MV-4-11 (cell line): ENCODE measurements around the gene TMPRSS13.

ENCODE experiments used
- DNase-seq: peaks from one replicate; lab custom pipeline; 2025; lab: John Stamatoyannopoulos, UW

TMPRSS13 gene

DNA sequence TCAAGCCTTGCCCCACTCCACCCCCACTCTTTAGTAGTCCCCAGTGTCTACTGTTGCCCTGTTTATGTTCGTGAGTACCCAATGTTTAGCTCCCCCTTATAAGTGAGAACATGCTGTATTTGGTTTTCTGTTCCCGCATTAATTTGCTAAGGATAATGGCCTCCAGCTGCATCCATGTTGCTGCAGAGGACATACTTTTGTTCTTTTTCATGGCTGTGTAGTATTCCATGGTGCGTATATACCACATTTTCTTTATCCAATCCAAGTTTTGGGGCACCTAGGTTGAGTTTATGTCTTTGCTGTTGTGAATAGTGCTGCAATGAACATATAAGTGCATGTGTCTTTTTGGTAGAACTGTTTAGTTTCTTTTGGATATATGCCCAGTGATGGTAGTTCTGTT is 36.6 kb downstream of the TMPRSS13 start:
- no peak for DNase-seq

DNA sequence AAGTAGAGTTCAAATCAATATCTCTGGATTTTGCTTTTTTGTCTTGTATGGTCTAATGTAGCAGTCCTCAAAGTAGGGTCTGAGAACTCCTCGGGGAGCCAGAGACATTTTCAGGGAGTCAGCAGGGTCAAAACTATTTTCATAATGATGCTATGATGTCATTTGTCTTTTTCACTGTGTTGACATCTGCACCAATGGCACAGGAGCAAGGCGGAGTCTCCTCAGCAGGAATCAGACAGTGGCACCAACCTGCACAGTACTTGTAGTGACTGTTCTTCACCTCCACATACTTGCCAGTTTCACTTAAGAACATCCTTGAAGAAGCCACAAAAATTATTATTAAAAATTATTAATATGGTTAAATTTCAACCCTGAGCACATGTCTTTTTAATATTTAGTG is 37.8 kb downstream of the TMPRSS13 start:
- no peak for DNase-seq

DNA sequence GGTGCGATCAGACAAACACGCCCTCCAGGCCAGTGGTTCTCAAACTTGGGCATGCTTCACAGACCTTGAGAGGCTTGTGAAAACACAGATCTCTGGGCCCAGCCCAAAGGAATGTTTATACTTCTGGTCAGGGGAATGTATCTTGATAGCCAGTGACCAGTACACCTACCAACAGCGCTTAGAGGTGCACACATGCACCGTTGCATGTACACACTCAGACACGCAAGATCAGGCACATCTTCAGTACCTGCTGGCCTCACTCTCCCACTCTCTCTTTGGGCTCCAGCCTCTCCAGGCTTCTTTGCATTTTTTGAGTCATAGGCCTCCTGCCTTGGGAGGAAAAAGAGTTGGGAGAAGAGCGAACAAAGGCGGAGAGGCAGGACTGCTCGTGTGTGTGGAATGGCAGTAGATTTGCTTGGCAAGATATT is 41.0 kb downstream of the TMPRSS13 start:
- DNase-seq = no peak

DNA sequence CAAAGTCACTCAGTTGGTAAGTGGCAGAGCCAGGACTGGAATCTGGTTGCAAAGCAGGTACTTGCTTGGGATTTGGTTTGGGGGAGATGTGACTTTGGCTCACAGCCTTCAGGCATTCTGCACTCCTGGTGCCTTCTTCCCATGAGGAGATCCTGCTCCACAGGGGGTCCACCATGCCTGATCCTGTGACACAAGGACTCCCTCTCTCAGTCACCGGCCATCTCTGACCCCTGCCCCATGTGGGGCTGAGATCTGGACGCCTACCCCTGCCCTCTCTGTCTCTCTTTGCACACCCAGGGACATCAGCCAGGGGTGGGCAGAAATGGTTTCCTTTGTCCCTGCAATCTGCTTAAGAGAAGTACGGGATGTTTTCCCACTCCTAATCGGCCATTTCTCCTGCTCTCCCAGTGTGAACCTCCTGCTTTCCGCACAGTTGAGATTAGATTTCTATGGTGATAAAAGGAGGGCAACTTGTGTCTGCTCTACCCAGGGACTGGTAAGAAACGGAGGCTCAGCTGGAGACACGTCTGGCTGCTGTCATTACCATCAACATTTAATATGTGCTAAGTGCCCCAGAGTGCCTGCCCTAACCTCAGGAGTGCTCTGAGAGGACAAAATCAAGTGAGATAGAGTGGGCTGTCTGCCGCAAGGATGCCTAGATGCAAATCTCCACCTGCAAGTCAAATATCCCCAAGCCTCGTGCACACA is 41.6 kb downstream of the TMPRSS13 start:
- DNase-seq = no peak

DNA sequence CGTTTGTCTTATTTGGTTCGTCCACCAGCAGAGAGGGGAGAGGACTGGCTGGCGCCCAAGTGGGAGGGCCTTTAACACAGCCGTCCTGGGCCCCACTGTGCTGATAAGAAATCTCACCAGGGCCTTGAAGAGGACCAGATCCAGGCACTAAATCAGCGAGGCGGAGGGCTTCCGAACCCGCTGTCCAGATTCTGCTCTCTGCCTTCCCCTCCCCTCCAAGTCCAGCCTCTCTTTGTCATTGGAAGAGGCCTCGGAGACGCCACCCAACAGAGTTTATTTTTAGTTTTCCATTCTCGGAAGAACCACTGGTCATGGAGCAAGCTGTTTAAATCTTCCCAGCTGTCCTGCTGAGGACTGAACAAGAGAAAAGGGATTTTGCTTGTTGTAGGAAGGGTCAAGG is 43.4 kb downstream of the TMPRSS13 start:
- DNase-seq = no peak

DNA sequence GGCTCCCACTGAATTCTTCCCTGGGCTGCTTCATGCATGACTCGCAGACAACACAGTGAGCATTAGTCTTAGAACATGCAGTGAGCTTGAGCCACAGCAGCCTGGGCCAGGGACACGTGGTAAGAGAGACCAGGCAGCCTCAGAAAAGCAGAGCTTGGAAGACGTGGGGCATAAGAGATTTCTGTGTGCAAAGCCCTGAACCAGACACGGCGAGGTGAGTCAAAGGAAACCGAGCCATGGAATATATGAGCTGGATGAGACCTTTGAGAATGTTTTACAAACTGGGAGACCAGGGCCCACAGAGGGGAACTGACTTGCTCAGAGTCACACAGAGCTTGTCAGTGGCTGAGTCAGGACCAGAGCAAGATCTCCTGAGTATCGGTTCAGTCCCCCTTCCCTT is 44.2 kb downstream of the TMPRSS13 start:
- no peak for DNase-seq

DNA sequence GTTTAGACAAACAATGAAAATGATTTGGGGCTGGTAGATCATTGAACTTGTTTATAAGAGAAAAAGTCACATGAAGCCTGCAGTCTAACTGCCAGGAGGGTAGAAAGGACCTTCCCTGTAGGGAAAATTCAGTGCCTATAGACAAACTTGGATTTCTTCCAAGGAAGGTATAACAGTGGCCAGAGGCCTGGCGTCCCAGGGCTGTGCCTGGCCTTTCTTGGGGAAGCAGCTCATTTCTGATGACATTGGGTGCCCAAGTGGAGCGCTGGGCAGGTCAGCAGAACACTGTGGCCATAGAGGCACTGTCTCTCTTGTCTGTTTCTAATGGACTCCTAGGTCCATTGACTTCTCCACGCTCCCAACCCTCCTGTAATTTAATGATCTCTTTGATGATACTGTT is 46.1 kb downstream of the TMPRSS13 start:
- no peak for DNase-seq

DNA sequence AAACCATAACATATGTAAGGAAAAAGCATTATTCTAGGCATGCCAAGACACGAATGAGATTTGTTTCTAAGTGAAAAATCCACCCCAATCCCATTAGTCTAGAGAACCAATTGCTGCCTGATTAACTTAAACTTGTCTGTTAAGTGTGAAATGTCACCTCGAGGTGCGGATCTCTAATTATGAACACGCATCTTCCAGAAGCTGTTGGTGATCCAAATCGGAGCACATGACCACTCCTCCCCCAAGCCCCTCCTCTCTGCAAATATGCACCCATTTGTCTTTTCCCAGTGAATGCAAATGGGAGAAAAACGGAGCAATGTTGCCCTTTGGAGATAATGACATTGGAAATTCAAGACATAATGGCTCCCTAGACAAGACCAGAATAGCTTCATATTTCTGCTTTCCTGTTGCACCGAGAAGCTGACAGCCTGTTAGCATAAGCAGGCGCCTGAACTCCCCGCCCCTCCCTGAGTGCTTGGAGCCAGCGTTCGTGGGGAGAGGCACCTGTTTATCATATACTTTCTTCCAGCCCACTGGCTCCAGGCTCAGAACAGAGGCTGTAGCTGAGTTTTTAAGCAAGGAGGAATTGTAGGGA is 46.8 kb downstream of the TMPRSS13 start:
- DNase-seq = no peak

DNA sequence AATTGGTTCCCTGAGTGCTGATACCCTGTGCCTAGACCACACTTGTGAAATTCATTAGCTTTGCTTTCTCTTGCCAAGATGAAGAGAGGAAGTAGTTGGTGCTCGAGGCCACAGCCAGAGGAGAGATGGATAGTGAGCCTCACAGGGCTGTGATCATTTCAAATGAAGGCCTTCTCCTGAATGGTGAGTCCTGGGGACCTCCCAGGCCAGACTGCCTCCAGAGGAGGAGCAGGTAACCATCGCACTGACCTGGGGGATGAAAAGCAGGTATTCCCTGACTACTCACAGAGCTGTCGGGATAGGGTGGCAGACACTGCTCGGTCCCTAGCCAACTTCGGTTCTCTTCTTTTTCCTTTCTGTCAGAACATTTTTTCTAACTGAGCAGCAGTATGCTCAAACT is 48.0 kb downstream of the TMPRSS13 start:
- peak; percentile 60 for DNase-seq

DNA sequence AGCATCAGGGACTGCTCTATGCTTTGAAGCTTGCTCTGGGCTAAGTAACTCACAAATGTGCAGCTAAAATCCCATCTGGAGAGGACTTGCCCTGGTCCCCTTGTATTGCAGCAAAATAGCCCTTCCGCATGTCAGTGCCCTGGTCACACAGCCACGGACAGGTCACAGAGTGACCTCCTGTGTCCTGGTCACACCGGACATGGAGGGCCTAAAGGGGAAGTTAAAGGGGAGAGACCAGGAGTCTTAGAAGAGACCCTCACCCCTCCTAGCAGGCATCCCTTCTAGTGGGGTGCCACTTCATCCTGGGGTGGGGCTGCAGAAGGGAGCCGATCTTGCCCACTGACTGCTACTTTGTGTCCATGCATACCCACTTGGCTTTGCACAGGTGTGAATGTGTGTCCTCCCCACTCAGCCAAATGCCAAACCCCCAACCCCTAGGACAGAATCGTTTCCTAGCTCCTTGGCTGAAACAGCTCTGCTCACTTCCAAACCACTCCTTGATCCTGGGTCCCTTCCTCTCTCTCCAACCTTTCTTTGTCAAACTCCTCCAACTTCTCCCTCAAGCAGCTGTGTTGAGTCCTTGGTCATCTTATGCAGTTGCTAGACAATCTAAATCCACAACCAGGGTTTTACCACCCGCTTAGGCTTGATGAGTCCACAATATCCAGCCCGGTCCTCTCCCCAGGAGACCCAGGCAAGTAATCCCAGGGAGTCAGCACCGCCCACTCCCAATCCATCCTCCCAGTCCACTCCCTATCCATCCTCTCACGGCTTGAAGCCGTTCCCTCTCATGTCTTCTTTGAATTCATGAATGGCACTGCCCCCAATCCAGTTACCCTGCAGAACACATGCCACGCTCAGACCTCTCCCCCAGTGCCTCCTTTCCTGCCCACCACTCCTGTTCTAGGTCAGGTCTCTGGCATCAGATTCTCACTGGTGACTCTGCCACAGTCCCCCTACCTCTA is 49.4 kb downstream of the TMPRSS13 start:
- no peak for DNase-seq

DNA sequence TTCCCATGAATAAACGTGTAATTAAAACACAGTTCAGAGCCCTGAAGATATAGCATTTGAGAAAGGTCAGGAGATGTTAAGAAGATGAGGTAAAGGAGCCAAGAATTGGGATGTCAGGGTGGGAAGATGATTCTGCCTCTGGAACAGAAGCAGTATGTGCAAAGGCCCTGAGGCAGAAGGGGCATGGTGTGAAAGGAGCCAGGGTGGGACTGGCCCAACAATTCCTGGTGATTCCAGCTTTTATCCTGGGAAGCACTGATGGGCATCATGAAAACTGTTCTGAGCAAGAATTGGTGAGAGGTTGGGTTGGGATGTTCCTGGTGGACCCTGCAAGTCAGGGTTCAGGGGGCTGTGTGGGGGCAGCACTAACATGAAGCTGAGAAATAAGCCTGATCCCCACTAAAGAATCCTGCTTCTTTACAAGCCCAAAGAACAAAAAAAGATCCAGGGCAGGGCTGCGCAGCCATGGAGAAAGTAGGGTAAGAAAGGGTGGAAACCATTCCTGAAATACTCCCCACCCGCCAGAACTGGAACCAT is 50.2 kb downstream of the TMPRSS13 start:
- DNase-seq = no peak

DNA sequence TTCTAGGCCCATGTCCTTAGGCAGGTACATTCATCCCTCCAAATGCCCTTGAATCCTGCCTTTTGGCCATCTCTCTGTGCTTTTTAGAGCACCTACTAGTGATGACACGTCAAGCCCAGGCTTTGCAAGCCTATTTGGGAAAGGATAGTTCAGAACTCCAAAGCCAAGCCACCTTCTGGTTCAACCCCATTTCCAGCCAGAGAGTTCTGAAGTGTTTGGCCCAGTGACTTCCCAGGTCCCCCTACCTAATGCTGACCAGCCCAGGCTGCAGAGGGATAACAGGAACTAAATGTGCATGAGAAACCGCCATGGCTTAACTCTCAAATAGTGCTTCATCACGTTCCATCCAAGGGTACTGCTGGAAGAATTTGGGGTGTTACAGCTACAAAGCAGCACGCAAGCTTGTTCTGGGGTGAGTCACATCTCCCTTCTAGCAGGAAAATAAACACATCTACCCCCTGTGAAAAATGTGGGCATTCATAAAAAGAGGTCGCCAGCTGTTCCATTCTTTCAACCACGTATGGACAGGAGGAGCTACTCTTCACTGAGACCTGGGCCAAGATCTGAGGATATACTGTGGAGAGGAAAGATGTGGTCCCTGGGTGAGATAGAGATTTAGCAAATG is 50.8 kb downstream of the TMPRSS13 start:
- DNase-seq = no peak

DNA sequence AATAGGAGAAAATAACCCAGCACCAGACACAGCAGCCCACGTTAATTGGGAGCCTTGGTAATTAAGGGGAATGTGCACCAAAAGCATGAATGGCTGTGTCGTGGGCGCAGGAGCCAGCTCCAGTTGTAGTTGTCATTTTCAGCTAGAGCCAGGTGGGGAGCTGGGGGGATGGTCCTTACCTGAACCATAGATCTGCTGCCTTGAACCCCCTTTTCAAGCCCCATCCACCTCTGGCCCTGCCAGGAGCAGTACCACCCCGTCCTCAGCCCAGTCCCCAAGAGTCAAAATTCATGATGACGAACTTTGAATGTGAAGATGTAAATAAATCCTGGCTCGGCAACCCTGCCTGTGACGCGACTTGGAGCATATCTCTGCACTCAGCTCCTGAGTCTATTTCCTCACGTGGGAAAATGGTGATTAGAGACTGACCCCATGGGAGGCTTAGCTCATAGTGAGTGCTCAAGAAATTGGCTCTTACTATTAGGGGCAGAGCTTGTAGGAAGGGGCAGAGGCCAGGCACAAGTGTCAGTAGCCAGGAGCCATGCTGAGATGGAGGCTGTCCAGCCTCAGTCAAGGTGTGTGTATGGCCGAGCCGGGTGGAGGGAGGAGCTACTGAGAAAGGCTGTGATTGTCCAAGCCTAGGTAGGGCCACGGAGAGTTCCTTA is 52.0 kb downstream of the TMPRSS13 start:
- no peak for DNase-seq

DNA sequence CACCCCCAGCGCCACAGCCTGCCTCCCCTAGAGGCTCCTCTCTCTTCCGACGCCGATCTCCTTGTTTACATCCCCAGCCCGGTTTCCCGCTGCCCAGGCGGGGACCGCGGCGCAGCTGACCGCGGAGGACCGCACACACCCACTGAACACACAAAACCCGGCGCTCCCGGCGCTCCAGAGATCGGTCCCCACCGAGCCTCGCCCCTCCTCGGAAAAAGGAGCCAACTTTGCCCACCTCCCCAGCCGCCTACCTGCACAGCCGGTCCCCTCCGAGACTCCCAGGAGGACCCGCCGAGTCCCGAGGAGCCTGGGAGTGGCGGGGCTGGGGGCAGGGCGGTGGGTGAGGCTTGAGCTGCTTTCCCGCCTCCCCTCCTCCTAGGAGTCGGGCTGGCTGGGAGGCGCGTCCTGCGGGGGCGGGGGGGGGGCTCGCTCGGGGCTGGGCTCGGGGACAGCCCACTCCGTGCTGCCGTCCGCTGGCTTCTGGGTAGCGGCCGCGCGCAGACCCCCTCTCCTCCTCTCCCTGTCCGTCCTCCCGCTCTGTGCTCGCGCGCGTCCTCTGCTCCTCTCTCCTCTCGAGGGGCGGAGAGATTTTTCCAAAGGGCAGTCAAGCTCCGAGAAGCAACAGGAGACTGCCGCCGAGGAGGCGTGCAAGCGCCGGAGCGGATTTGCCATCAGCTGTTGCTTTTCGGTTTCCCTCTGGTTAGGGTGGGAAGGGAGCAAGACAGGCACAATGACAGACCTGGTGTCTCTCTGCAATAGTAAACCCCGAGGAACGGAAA is 52.7 kb downstream of the TMPRSS13 start, which contains the start of gene FXYD6:
Gene FXYD6, minus strand, starts transcription at position 318 of the 779 bp plus-strand sequence. CDS start 33,882 bp downstream, outside the sequence.
- no peak for DNase-seq

DNA sequence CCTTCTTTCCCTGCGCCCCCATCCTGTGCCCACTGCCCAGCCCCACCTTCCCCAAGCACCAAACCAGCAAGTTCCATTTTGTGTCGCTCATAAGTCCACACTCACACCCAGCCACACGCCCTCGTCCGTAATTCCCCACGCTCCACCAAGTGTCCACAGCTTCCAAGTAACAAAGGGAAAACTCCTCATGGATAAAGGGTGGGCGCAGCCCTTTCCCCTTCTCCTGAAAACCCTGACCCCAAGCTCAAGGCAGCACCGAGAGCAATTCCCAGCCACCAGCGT is 53.2 kb downstream of the TMPRSS13 start:
- no peak for DNase-seq

DNA sequence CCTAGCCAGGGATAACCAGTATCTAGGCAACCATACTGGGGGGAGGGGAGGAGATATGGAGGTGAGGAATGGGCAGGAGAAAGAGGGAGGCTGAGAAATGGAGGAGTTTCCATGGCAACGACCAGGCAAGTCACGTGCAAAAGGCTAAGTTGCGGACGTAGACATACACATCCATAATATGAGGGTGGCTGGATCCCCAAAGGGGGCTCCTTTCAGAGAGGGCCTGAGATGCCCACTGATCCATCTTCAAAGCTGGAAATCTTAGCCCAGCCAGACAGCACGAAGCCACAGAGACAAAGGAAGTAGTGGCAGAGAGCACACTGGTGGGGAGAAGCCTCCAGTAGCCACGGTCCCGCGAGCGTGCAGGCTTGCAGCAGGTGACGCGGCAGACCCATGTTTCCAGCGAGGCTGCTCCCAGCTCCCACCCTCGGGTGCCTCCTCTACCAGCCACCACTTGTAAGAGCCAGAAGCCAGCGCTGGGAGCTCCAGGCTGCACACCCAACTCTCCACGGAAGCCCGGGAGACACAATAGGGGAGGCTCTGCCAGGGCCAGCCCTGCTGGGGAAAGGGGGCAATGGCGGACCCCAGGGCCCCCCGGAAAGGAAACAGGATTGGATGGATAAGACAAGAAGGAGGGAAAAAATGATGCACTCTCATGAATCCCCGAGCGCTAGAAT is 53.7 kb downstream of the TMPRSS13 start:
- no peak for DNase-seq

DNA sequence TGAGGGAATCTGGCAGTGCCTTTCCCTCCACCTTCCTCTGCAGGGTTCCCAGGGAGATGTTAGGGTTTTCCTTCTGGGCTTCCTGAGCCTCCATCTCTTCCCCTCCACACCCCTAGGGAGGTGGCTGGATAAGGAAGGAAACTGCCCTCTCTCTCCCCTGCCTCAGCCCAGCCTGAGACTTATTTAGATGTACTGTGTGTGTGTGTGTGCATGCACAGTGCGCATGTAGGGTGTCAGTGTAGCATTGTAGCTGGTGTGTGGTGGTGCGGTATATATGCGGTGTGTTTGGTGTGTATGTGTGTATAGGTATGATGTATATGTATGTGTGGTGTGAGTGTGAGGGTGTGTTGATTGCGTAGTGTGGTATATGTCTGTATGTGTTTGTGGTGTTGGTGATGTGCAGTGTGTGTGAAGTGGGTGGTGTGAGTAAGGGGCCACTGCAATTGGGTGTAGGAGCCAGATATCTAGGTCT is 54.3 kb downstream of the TMPRSS13 start:
- DNase-seq = no peak

DNA sequence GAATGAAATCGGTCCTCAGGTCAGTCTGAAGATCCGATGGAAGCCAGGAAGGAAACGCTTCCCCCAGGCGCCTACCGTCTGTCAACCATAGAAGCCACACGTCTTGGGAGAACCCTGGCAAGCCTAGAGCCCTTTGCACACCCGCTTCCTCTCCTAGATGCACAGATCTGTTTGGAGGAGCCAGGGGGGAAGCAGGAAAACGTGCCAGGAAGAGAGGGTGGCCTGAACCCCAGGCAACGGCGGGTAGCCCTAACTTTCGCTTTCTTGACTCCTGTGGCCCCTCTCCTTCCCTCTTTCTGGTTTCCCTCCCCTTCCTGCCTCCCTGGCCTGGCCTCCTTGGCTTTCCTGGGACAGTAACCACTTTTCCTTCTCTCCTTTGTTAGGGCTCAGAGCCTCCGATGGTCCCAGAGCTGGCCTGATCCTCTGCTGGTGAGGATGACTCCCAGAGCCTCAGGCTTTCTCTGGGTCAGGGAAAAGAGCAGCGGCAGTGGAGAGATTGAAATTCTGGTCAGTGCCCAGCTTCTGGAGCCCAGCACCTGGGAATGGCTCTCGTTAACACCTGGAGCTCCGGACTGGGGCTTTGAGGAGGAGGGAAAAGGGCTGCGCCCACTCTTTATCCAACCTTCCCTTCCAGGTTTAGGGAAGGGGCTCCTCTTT is 54.8 kb downstream of the TMPRSS13 start:
- peak; percentile 20 for DNase-seq

DNA sequence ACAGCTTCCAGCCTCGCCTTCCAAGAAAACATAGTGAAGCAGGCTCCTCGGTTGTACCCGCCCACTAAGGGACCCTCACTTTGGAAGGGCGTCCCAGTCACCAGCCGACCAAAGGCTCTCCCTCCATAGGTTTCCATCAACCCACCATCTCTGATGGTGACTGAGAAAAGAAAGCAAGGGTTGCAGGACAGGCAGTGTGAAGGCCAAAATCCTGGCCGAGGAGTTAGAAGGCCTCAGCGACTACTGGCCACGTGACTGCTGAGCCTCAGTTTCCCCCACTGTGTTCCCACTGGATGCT is 55.4 kb downstream of the TMPRSS13 start:
- DNase-seq = no peak
